AG09309 (cell line): ENCODE data around the gene NEU3.
A peak's percentile ranks its signal among the peaks of the same experiment; 100 is the strongest.
"Not testable (repeated sequence)": the region's sequence is repeated elsewhere in the genome, so short reads cannot be mapped to it uniquely, and the experiment has no call there.

Experiments
- DNase-seq: peaks from one replicate; pipeline ENCODE4 v3.0.0-alpha.2; 2010; ENCODE audit warnings: low read depth
- H3K4me3 ChIP-seq: 2 replicates; pipeline ENCODE4 v1.5.1; 2011; ENCODE audit warnings: mild to moderate bottlenecking, low read depth, low read length, moderate library complexity; ENCODE audit not compliant: control insufficient read depth
- TF ChIP-seq, protein P1 (sequence below): IDR thresholded peaks from 2 replicates; pipeline ENCODE4 v1.5.1; 2011; ENCODE audit warnings: mild to moderate bottlenecking, low read depth, low read length, inconsistent platforms; ENCODE audit not compliant: insufficient read depth, control insufficient read depth; ENCODE audit errors: missing control alignments

NEU3 gene

DNA sequence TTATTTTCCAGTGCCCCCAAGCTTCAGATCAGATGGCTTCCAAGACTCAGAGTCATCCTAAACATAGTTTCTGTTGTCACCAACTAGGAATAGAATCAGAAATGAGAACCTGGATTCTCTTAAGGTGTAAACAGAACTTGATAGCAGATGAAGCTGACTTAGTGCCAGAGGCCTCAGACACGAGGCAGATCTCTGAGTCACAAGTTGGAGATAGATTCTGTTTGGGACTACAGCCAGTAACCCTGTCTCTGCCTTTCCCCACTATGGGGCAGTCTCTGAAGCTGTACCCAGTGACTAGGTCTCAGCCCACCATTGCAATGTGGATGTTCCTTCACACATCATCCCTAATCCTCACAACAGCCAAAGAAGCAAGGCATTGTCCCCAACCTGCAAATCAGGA lies 25.4 kb downstream of the NEU3 start:
- TF ChIP-seq, protein P1, sequence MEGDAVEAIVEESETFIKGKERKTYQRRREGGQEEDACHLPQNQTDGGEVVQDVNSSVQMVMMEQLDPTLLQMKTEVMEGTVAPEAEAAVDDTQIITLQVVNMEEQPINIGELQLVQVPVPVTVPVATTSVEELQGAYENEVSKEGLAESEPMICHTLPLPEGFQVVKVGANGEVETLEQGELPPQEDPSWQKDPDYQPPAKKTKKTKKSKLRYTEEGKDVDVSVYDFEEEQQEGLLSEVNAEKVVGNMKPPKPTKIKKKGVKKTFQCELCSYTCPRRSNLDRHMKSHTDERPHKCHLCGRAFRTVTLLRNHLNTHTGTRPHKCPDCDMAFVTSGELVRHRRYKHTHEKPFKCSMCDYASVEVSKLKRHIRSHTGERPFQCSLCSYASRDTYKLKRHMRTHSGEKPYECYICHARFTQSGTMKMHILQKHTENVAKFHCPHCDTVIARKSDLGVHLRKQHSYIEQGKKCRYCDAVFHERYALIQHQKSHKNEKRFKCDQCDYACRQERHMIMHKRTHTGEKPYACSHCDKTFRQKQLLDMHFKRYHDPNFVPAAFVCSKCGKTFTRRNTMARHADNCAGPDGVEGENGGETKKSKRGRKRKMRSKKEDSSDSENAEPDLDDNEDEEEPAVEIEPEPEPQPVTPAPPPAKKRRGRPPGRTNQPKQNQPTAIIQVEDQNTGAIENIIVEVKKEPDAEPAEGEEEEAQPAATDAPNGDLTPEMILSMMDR: peak; percentile 21
- peak; percentile 37 for DNase-seq
- H3K4me3 ChIP-seq: no peak overlapping the region

DNA sequence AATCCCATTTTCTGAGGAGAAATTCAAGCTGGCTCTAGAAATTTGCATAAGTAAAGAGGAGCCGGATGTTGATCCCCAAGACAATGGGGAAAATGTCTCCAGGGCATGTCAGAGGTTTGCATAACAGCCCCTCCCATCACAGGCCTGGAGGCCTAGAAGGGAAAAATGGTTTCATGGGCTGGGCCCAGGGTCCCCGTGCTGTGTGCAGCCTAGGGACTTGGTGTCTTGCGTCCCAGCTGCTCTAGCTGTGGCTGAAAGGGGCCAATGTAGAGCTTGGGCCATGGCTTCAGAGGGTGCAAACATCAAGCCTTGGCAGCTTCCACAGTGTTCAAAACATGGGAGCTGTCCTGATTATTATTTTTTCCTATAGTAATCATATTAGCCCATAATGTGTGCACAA lies 30.5 kb downstream of the NEU3 start:
- not testable (repeated sequence) for DNase-seq, H3K4me3 ChIP-seq

DNA sequence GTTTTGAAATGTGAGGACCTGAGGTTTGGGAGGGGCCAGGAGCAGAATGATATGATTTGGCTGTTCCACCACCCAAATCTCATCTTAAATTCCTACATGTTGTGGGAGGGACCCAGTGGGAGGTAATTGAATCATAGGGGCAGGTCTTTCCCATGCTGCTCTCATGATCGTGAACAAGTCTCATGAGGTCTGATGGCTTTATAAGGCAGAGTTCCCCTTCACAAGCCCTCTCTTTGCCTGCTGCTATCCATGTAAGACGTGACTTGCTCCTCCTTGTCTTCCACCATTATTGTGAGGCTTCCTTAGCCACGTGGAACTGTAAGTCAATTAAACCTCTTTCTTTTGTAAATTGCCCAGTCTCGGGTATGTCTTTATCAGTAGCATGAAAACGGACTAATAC lies 31.6 kb downstream of the NEU3 start:
- not testable (repeated sequence) for DNase-seq, H3K4me3 ChIP-seq

DNA sequence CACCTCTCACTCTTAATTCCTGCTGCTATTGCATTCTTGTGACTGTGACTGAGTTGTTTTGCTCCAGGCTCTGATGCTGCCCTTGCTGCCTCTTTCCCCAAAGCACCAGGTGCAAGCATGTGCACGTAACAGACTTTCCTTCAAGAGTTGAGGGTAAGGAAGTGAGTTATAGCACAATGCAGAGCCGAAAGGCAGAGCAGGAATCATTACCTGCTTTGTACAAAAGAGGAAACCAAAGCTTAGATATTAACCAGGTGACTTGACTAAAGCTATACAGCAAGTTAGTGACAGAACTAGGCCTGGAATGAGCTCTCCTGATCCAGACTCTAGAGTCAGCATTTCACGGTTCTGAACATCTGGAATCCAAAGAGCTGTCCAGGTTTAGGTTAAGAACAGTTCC lies 33.6 kb downstream of the NEU3 start:
- no peak overlapping the region for H3K4me3 ChIP-seq
- no peak for DNase-seq
- TF ChIP-seq, protein P1: no peak

DNA sequence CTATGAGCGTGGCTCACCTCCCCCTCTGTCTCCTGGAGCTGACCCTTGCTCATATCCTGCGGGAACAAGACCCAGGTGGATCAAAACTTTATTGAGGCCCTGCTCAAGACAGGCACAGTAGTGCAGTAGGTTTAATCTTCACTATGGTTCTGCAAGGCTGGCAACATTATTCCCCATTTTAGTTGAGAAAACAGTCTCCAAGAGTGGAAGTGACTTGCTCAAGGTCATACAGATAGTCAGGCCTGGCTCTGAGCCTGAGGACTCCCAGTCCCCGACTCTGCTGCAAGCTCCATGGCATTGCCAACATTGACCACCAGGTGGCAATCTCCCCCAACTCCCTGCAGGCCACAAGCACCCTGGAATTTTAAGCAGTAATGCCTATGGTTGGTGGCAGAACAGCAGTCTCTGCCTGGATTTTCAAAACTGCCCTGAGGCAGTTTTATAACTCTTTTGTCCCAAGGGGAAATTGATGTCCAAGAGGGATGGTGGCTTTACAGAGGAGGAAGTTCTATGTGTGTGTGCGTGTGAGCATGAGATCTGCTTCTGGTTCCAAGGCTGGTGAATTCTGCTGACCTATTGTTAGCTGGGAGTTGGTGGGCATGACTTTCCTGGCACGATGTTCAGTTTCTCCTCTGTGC lies 34.1 kb downstream of the NEU3 start:
- H3K4me3 ChIP-seq: no peak overlapping the region
- TF ChIP-seq, protein P1: peak; percentile 99
- DNase-seq: peak; percentile 47

DNA sequence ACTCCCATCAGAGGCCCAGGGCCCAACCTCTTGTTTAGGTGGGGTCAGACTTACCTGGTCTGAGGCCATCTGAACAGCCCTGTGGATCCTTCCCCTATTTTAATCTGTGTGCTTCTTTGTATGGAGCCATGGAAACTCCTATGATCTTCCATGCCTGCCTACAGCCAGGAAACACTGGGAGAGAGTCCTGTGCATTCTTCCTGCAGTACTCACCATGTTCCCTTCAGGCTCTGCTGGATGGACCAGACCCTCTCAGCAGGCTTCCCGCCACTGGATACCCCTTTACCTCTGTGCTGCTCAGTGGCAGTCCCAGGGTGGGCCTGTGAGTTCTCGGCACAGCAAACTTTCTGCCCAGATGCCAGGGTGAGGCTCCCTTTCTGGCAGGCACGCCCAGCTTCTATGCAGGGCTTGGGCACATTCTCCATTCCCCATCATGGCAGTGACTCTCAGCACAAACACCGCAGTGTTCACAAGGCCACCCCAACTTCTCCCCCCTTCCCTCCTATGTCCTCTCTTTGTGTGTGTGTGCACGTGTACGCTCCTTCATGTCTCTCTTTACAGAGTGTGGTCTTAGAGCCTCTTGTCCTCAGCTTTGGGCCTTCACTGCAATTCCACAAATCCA lies 34.8 kb downstream of the NEU3 start:
- TF ChIP-seq, protein P1: no peak
- no peak for DNase-seq
- H3K4me3 ChIP-seq: no peak overlapping the region

DNA sequence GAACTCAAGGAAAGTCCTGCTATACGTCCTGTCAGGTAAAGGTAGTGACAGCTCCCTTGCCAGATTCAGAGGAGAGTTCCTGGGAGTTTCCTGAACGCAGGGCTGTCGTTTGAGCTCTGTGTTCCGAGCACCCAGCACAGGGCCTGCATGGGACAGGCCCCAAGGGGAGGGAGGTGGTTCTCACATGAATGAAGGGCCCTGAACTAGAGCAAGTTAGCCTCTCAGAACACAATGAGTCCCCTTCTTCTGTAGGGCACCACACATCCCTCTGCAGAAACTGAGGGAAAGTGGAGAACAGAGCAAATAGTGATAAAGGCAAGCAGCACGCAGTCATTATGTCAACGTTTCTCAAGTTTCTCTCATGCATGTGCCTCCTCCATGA lies 35.3 kb downstream of the NEU3 start:
- H3K4me3 ChIP-seq: no peak overlapping the region
- TF ChIP-seq, protein P1: no peak
- no peak for DNase-seq

DNA sequence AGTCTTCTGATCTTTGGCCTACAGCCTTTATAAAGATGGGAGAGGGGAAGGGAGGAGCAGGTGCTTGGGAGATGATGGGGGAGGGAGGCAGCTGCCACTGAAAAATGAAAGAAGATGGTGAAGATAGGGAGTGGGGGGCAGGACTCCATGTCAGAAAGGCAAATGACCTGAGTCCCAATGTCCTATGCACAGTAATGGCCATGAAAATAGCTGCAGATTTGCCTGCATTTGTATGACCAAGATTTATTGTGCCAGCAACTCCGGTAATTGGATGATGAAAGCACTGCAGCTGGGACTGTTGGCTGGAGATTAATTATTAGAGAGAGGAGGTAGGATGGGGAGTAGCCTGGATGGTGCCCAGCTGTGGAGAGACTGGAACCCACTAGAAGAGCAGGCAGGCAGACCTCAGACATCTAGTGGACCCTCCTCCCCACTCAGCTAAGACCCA lies 36.1 kb downstream of the NEU3 start:
- TF ChIP-seq, protein P1: no peak
- no peak overlapping the region for H3K4me3 ChIP-seq
- no peak for DNase-seq
